Measurements from ENCODE around the gene DCX. TPM values are rescaled to one million over a fixed set of nuclear protein-coding genes. Genes with fewer than 3 reads are reported as not detected.

The DCX gene
- total RNA-seq, 2 donors from 2014 or later, result not detected

DNA sequence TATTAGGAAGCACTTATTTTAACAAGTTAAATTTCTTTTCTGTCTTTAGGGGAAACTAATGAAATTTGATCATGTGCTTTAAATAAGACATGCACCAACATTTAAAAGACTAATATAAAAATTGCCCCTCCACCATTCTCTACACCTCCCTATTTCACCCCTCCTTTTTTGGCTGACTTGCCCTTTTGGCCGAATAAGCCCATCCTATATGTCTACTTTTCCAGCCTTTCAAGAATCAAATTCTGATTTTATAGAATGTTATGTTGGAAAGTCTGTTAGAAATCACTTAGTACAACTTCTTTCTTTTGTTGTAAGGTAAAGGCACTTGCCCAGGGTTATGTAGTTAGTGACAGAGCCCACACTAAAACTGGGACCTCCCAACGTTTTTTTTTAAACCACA lies 143.5 kb downstream of the DCX start:
- H3K4me1 Mint-ChIP-seq, result peaks cover 3% of the 10 kb centered on the region
- DNase-seq (no peak), ATAC-seq (no peak)
- H3K9me3 ChIP-seq (ENCODE audit: control insufficient read depth, low read length, poor library complexity, severe bottlenecking), result no peaks in the 10 kb centered on the region
- no peak overlapping the region for H3K27ac Mint-ChIP-seq
- H3K36me3 Mint-ChIP-seq (ENCODE audit: low read depth), result no peaks in the 10 kb centered on the region
- H3K4me3 Mint-ChIP-seq, result no peak overlapping the region
- peaks cover 10% of the 10 kb centered on the region for H3K27me3 Mint-ChIP-seq

DNA sequence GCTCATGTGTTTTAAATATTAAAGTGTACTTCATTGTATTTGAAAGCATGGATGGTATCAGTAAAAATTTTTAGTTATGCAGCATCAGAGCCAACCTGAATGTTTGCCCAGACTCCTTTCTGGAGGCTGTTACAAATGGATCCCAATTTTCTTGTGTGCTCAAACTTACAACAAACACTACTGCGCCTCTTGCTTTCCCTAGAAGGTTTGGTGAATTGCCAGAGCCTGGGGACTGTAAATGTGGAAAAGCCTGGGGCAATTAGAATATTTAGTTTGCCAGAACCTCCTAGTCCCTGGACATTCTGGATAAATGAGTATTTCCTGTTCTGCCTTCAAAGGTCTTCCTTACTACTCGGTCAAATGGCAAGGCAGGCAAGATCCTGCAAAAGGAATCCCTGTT lies 146.5 kb downstream of the DCX start:
- Mint-ChIP-seq H3K36me3 (ENCODE audit: low read depth) (no peaks in the 10 kb centered on the region), H3K27me3 (peaks cover 14% of the 10 kb centered on the region), H3K27ac (no peak overlapping the region), H3K4me1 (no peaks in the 10 kb centered on the region), H3K4me3 (no peak overlapping the region)
- no peaks in the 10 kb centered on the region for H3K9me3 ChIP-seq (ENCODE audit: control insufficient read depth, low read length, poor library complexity, severe bottlenecking)
- no peak for DNase-seq
- ATAC-seq, result no peak

DNA sequence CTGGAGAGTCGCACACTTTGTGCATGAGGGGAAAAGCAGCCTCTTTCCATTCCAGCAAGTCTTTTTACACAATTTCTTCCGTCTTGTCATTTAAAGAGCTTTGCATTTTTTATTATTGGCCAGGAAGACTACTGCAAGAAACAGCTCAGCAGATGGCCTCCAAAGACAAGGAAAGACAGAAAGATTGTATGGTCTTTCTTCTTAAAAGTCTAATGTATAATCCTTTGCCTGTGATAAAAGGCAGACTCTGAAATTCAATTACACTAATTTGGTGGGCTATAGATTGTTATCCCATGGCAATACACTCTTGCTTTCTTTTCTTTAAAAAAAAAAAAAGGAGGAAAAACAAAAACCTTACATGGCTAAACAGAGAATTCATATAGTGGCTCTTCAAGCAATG lies 147.6 kb downstream of the DCX start:
- no peaks in the 10 kb centered on the region for H3K9me3 ChIP-seq (ENCODE audit: control insufficient read depth, low read length, poor library complexity, severe bottlenecking)
- no peak for DNase-seq
- Mint-ChIP-seq H3K27me3 (peaks cover 15% of the 10 kb centered on the region), H3K27ac (no peak overlapping the region), H3K4me3 (no peak overlapping the region), H3K4me1 (no peaks in the 10 kb centered on the region), H3K36me3 (ENCODE audit: low read depth) (no peaks in the 10 kb centered on the region)
- no peak for ATAC-seq

DNA sequence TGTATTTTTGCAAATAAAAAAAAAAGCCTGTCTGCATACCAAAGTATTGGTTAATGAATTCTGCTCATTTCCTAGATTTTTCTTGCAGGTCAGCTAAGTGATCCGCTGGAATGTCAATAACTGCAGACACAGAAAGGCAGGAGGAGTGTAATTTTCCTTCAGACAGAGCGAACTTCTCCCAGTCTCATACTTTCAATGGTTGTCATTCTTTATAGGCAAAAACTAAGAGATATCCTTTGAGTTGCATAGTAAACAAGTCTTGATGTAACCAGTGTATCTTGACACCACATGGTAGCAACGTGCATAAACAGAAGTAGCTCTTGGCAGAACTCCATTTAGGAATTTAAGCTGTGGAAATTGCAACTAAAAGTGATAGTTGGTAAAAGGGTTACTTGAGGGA lies 149.9 kb downstream of the DCX start:
- Mint-ChIP-seq H3K27ac (no peak overlapping the region), H3K27me3 (peaks cover 15% of the 10 kb centered on the region), H3K36me3 (ENCODE audit: low read depth) (no peaks in the 10 kb centered on the region), H3K4me3 (no peak overlapping the region), H3K4me1 (no peaks in the 10 kb centered on the region)
- H3K9me3 ChIP-seq (ENCODE audit: control insufficient read depth, low read length, poor library complexity, severe bottlenecking), result no peaks in the 10 kb centered on the region
- ATAC-seq (no peak), DNase-seq (no peak)

DNA sequence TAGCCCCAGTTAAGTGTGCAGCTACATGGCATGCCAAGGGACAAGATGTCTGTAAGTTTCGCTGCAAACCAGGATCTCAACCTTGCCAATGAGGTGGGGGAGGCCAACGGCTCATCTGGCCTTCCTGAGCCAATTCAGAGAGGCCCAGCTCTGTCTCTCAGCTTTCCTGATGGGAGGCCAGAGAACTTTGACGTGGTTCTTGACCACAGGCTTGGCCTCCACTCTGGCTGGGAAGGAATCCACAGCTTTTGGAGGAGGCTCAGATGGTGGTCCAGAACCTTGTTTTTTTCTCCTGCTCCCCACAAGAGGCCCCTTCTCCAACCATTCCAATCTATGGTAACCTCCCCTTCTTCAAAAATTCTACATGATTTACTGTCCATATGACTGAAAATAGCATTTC lies 151.5 kb downstream of the DCX start:
- Mint-ChIP-seq H3K27me3 (peaks cover 6% of the 10 kb centered on the region), H3K27ac (no peak overlapping the region), H3K4me1 (no peaks in the 10 kb centered on the region), H3K4me3 (no peak overlapping the region), H3K36me3 (ENCODE audit: low read depth) (no peaks in the 10 kb centered on the region)
- no peaks in the 10 kb centered on the region for H3K9me3 ChIP-seq (ENCODE audit: control insufficient read depth, low read length, poor library complexity, severe bottlenecking)
- ATAC-seq (no peak), DNase-seq (no peak)

DNA sequence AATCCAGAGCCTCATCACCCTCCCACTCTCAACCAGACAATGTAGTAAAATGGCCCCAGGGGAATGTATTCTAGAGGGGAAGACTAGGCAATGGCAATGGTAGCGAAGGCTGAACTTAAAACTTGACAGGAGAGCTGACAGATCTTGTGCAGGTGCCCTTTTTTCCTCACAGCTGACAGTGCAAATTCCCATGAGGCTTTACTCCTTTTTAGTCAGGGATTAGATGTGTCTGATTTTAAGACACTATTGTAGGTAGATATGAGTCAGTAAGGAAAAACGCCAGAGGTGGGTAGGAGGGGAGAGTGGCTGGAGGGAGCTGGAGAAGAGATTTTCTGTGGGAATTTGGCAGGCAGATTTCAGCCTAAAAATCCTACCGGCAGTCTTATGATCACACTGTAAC lies 152.4 kb downstream of the DCX start:
- no peaks in the 10 kb centered on the region for H3K9me3 ChIP-seq (ENCODE audit: control insufficient read depth, low read length, poor library complexity, severe bottlenecking)
- peaks cover 6% of the 10 kb centered on the region for H3K27me3 Mint-ChIP-seq
- DNase-seq, result no peak
- no peaks in the 10 kb centered on the region for H3K4me1 Mint-ChIP-seq
- H3K36me3 Mint-ChIP-seq (ENCODE audit: low read depth), result no peaks in the 10 kb centered on the region
- no peak for ATAC-seq
- no peak overlapping the region for H3K27ac Mint-ChIP-seq
- no peak overlapping the region for H3K4me3 Mint-ChIP-seq

DNA sequence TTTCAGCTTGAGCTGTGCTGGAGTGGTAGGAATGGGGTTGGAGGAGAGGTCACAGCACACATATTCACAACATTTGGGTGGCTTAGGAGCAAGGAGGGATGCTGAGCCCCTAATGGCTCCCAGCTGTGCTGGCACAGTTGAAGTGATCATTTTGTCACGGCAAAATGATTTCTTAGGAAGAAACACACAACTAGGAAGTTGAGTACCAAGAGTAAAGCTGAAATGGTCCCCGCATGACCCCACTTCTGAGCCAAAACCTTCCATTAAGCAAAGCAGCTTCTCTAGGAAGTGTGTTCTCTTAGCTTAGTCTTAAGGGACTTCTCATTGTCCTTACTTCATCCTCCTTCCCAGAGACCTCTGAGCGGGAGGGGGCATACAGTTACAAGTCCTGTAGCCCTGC lies 154.3 kb downstream of the DCX start:
- Mint-ChIP-seq H3K27me3 (peaks cover 6% of the 10 kb centered on the region), H3K4me3 (no peak overlapping the region), H3K36me3 (ENCODE audit: low read depth) (no peaks in the 10 kb centered on the region), H3K4me1 (no peaks in the 10 kb centered on the region), H3K27ac (no peak overlapping the region)
- ATAC-seq, result no peak
- no peak for DNase-seq
- H3K9me3 ChIP-seq (ENCODE audit: control insufficient read depth, low read length, poor library complexity, severe bottlenecking), result no peaks in the 10 kb centered on the region

DNA sequence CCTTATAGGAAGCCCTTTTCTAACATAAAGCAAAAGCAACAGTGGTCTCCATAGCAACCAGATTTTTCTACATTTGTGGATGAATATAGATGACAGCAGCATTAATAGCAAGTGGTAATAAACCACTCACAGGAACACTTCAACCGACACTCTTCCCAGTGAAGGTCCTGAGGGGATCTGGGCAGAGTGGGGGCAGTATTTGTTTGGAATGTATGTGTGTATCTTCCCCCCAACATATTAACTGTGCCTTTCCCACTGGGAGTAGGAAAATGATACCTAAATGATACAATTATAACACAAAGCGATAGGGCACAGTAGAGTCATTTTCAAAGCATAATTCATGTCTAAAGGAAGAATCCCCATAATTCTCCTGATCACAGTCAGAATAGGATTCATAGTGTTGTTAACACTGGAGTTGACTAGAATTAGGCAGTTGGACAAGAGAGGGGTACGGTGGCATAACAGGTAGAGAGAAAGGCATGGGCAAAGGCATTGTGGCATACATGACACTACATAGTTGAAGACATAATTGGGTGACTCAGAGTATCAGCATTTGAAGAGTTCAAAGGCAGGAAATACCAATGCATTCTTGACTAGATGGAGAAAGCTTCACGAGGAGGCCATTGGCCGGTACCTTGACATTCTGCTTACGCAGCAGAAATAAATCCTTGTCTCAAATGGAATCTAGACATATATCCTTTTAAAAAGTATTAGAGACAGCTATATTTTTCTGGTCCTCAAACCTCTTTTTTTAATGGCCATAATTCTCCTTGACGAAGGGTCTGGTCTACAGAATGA lies 156.9 kb downstream of the DCX start:
- Mint-ChIP-seq H3K27me3 (no peaks in the 10 kb centered on the region), H3K4me3 (no peak overlapping the region)

DNA sequence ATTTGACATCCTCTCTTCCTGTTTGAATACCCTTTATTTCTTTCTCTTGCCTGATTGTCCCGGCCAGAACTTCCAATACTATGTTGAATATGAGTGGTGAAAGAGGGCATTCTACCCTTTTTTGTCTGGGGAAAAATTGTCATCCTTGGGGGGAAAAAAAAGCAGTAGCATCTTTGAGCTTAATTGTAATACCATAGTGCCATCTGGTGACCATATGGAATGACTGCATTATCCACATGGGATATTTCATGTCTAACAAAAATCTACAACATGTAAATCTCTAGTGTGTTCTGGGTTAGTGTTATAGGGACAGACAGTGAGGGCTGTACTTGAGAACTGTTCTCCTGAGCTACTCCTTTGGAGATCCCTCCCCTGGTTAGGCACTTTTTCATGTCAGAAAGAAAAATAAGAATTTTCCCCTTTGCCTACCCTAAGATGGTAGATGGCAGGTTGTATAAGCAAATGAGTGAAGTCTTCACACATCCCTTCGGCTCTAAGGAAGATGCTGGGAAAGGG lies 167.7 kb downstream of the DCX start:
- H3K4me1 Mint-ChIP-seq, result no peaks in the 10 kb centered on the region
- ATAC-seq, result no peak
- H3K4me3 Mint-ChIP-seq, result no peak overlapping the region
- H3K27ac Mint-ChIP-seq, result no peak overlapping the region
- no peaks in the 10 kb centered on the region for H3K36me3 Mint-ChIP-seq (ENCODE audit: low read depth)
- no peak for DNase-seq
- H3K27me3 Mint-ChIP-seq, result no peaks in the 10 kb centered on the region
- H3K9me3 ChIP-seq (ENCODE audit: control insufficient read depth, low read length, poor library complexity, severe bottlenecking), result no peaks in the 10 kb centered on the region

More for the DNA sequence above, 156.9 kb downstream of the DCX start:
- no peaks in the 10 kb centered on the region for H3K4me1 Mint-ChIP-seq
- H3K36me3 Mint-ChIP-seq (ENCODE audit: low read depth), result no peaks in the 10 kb centered on the region
- ATAC-seq (no peak), DNase-seq (no peak)
- no peaks in the 10 kb centered on the region for H3K9me3 ChIP-seq (ENCODE audit: control insufficient read depth, low read length, poor library complexity, severe bottlenecking)
- H3K27ac Mint-ChIP-seq, result no peak overlapping the region

Other genes starting within 250 kb of the DCX start
- gene CAPN6, start 141.7 kb downstream of the DCX start, total RNA-seq, result not detected
- not detected for gene SERTM2, start 99.5 kb upstream of the DCX start, total RNA-seq